Measurements from ENCODE around the gene PIK3R3.

The PIK3R3 gene

DNA sequence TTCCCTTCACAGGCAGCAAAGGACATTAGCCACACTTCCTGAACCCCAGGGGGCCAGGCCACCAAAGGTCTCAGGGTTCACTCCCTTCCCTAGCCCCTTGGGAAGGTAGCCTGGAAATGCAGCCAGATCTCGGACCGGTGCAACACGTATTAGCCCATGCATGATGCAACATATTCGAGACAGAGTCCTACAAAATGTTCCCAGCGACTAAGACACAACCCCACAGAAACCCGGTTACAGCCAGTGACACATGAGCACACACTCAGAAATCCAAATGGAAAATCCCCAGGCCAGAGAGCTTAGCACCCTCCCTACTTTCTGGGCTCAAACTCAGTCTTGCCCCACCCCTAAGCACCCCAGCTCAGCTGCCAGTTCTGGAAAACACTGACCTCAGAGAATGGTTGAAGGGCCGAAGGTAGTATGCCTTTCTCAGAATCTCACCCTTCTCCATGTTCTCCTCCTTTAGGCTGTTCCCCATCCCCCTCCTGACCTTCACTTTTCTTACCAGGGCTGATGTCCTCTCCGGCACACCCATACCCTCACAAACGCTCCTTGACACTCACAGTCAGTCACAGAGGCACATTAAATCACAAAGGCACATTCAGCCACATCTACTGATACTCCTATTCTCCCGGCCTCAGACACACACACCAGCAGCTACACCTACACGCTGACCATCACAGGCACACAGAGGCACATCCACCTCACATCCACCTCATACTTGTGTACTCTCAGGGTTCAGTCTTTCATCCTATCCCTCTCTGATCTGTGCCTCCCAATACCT is 42.2 kb upstream of the PIK3R3 start, which contains the start of gene TSPAN1:
TSS of gene TSPAN1 (plus strand) at position 640 of the 784 bp plus-strand sequence. CDS start 6,021 bp downstream, outside the sequence.
- no peak within 1 kb of the TSS for H2BK15ac ChIP-seq (ENCODE audit: low read depth, poor library complexity, severe bottlenecking)

DNA sequence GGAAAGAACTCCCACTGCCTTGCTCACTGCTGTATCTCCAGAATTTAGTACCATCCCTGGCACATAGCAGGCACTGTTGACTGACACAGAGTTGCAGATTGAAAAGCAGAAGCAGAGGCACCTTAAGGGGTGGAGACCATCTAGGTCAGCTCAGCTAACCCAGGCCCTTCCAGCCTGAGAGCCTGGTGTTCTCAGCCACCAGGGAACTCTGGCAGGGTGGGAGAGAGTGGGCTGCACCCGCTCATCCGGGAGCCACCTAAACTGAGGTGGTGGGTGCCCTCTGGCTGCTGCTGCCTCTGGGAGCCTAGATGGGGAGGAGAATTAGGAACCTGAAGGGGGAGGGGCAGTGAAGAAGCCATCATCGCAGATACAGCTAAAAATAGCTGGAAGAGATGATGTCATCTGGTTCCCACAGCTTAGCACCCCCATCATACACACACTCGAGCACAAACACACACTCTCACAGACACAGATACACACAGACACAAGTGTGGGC is 41.0 kb upstream of the PIK3R3 start:
- Histone ChIP-seq H3K36me3 (ENCODE audit: control insufficient read depth in 1 of 2, insufficient read depth in 2 of 2, low read depth in 1 of 2, low read length in 2 of 2) (no peaks in the 10 kb centered on the region), H2AK5ac (ENCODE audit: low read length, severe bottlenecking) (no peak overlapping the region), H3K27me3 (ENCODE audit: control insufficient read depth in 1 of 2, insufficient read depth in 1 of 2, low read length in 2 of 2) (peaks cover 15 to 33% of the 10 kb centered on the region in 2 experiments), H3K4ac (ENCODE audit: low read depth in 1 of 2, low read length in 2 of 2) (peak overlapping the region in 1 of 2 experiments; percentile 29), H4K91ac (ENCODE audit: low read length) (peak overlapping the region; percentile 73), H3K9ac (ENCODE audit: low read length) (peak overlapping the region; percentile 40), H3K18ac (ENCODE audit: low read depth in 1 of 2, low read length in 2 of 2) (peak overlapping the region in 1 of 2 experiments; percentile 52), H2BK120ac (ENCODE audit: low read depth, low read length) (no peak overlapping the region), H4K8ac (ENCODE audit: low read length) (peak overlapping the region; percentile 27), H2BK12ac (ENCODE audit: low read length in 2 of 2) (peak overlapping the region; percentile 12 to 18), H3K4me3 (ENCODE audit: insufficient read depth in 1 of 2, low read depth in 1 of 2, low read length in 2 of 2) (no peak overlapping the region), H2BK5ac (ENCODE audit: low read depth, low read length, poor library complexity, severe bottlenecking) (no peak overlapping the region), H2BK15ac (ENCODE audit: low read depth, poor library complexity, severe bottlenecking) (no peak overlapping the region), H3K79me1 (replicated peaks; ENCODE audit: low read length, poor library complexity, severe bottlenecking) (no peaks in the 10 kb centered on the region), H3K14ac (ENCODE audit: low read length in 2 of 2) (no peak overlapping the region), H3K4me1 (ENCODE audit: control insufficient read depth, insufficient read depth, low read depth, low read length) (peaks cover 20% of the 10 kb centered on the region), H3K23ac (ENCODE audit: low read length in 2 of 2) (no peak overlapping the region), H3K4me2 (ENCODE audit: low read length, poor library complexity, severe bottlenecking) (no peak overlapping the region), H3K9me3 (ENCODE audit: control insufficient read depth, low read length) (no peaks in the 10 kb centered on the region), H2AFZ (ENCODE audit: low read depth, low read length) (peak overlapping the region; percentile 55), H3K27ac (ENCODE audit: low read length, poor library complexity, severe bottlenecking) (no peak overlapping the region)
- peak; percentile 79 for DNase-seq
- WGBS: 95% methylated on average over 2 of the region's 4 CpGs

More for the DNA sequence above, 42.2 kb upstream of the PIK3R3 start, which contains the start of gene TSPAN1:
- no peak within 1 kb of the TSS for H2AK5ac ChIP-seq (ENCODE audit: low read length, severe bottlenecking)
- H3K9me3 ChIP-seq (ENCODE audit: control insufficient read depth, low read length): no peaks in the 10 kb centered on the region
- no peak within 1 kb of the TSS for H2BK120ac ChIP-seq (ENCODE audit: low read depth, low read length)
- H4K91ac ChIP-seq (ENCODE audit: low read length): no peak within 1 kb of the TSS
- peak; percentile 72 for DNase-seq
- peak within 1 kb of the TSS; percentile 64 for H4K8ac ChIP-seq (ENCODE audit: low read length)
- no peaks in the 10 kb centered on the region for H3K79me1 ChIP-seq (replicated peaks; ENCODE audit: low read length, poor library complexity, severe bottlenecking)
- H3K9ac ChIP-seq (ENCODE audit: low read length): peak within 1 kb of the TSS; percentile 66
- no peak within 1 kb of the TSS for H2AFZ ChIP-seq (ENCODE audit: low read depth, low read length)
- H3K23ac ChIP-seq (ENCODE audit: low read length in 2 of 2): no peak within 1 kb of the TSS
- H3K27ac ChIP-seq (ENCODE audit: low read length, poor library complexity, severe bottlenecking): no peak within 1 kb of the TSS
- no peak within 1 kb of the TSS for H3K18ac ChIP-seq (ENCODE audit: low read depth in 1 of 2, low read length in 2 of 2)
- peaks cover 3 to 20% of the 10 kb centered on the region in 2 experiments for H3K27me3 ChIP-seq (ENCODE audit: control insufficient read depth in 1 of 2, insufficient read depth in 1 of 2, low read length in 2 of 2)
- H2BK5ac ChIP-seq (ENCODE audit: low read depth, low read length, poor library complexity, severe bottlenecking): no peak within 1 kb of the TSS
- H3K4me3 ChIP-seq (ENCODE audit: insufficient read depth in 1 of 2, low read depth in 1 of 2, low read length in 2 of 2): peak within 1 kb of the TSS in 1 of 2 experiments; percentile 50
- H3K4ac ChIP-seq (ENCODE audit: low read depth in 1 of 2, low read length in 2 of 2): no peak within 1 kb of the TSS
- WGBS: 81% methylated on average over 11 of the region's 11 CpGs
- H3K4me2 ChIP-seq (ENCODE audit: low read length, poor library complexity, severe bottlenecking): no peak within 1 kb of the TSS
- H3K36me3 ChIP-seq (ENCODE audit: control insufficient read depth in 1 of 2, insufficient read depth in 2 of 2, low read depth in 1 of 2, low read length in 2 of 2): no peaks in the 10 kb centered on the region
- H3K4me1 ChIP-seq (ENCODE audit: control insufficient read depth, insufficient read depth, low read depth, low read length): peaks cover 20% of the 10 kb centered on the region
- no peak within 1 kb of the TSS for H2BK12ac ChIP-seq (ENCODE audit: low read length in 2 of 2)
- peak within 1 kb of the TSS in 1 of 2 experiments; percentile 38 for H3K14ac ChIP-seq (ENCODE audit: low read length in 2 of 2)

DNA sequence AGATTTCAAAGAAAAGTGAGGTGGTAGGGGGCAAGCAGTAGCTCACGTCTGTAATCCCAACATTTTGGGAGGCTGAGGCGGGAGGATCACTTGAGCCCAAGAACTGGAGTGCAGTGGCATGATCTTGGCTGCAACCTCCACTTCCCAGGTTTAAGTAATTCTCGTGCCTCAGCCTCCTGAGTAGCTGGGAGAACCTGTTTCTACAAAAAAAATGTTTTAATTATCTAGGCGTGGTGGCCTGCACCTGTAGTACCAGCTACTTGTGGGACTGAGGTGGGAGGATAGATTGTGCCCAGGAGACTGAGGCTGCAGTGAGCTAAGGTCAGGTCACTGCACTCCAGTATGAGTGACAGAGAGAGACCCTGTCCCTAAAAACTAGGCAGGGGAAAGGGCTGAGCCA is 39.9 kb upstream of the PIK3R3 start:
- WGBS: 96% methylated on average over 4 of the region's 4 CpGs

DNA sequence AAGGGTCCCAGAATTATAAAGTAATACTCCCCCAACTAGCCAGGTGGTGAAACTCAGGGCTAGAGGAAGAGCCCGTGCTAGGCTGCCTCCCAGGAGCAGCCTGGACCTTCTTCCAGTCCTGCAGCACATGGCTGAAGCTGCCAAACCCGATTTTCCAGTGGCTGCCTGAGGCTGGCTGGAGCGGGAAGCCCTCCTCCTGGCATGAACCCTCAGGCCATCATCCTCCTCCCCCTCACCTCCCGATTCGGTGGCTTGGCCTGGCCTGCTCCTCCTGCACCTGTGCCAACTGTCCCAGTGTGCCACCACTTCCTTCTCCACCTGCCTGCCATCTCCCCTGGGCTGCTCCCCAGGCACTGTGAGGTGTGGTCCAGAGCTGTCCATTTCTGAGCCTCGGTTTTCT is 39.4 kb upstream of the PIK3R3 start:
- Histone ChIP-seq H3K9me3 (ENCODE audit: control insufficient read depth, low read length) (no peaks in the 10 kb centered on the region), H3K14ac (ENCODE audit: low read length in 2 of 2) (peak overlapping the region in 1 of 2 experiments; percentile 11), H3K9ac (ENCODE audit: low read length) (no peak overlapping the region), H3K4ac (ENCODE audit: low read depth in 1 of 2, low read length in 2 of 2) (no peak overlapping the region), H4K91ac (ENCODE audit: low read length) (no peak overlapping the region), H3K27ac (ENCODE audit: low read length, poor library complexity, severe bottlenecking) (no peak overlapping the region), H3K36me3 (ENCODE audit: control insufficient read depth in 1 of 2, insufficient read depth in 2 of 2, low read depth in 1 of 2, low read length in 2 of 2) (no peaks in the 10 kb centered on the region), H3K4me3 (ENCODE audit: insufficient read depth in 1 of 2, low read depth in 1 of 2, low read length in 2 of 2) (peak overlapping the region in 1 of 2 experiments; percentile 32), H2BK12ac (ENCODE audit: low read length in 2 of 2) (no peak overlapping the region), H3K18ac (ENCODE audit: low read depth in 1 of 2, low read length in 2 of 2) (no peak overlapping the region), H3K27me3 (ENCODE audit: control insufficient read depth in 1 of 2, insufficient read depth in 1 of 2, low read length in 2 of 2) (peaks cover 25 to 47% of the 10 kb centered on the region in 2 experiments), H4K8ac (ENCODE audit: low read length) (no peak overlapping the region), H2BK120ac (ENCODE audit: low read depth, low read length) (no peak overlapping the region), H2BK15ac (ENCODE audit: low read depth, poor library complexity, severe bottlenecking) (no peak overlapping the region), H3K23ac (ENCODE audit: low read length in 2 of 2) (no peak overlapping the region), H2AK5ac (ENCODE audit: low read length, severe bottlenecking) (no peak overlapping the region), H3K4me1 (ENCODE audit: control insufficient read depth, insufficient read depth, low read depth, low read length) (peaks cover 25% of the 10 kb centered on the region), H3K4me2 (ENCODE audit: low read length, poor library complexity, severe bottlenecking) (no peak overlapping the region), H2AFZ (ENCODE audit: low read depth, low read length) (no peak overlapping the region), H3K79me1 (replicated peaks; ENCODE audit: low read length, poor library complexity, severe bottlenecking) (no peaks in the 10 kb centered on the region), H2BK5ac (ENCODE audit: low read depth, low read length, poor library complexity, severe bottlenecking) (no peak overlapping the region)
- 76% methylated on average over 6 of the region's 6 CpGs for WGBS
- no peak for DNase-seq

More for the DNA sequence above, 39.9 kb upstream of the PIK3R3 start:
- Histone ChIP-seq H3K27me3 (ENCODE audit: control insufficient read depth in 1 of 2, insufficient read depth in 1 of 2, low read length in 2 of 2) (peaks cover 21 to 43% of the 10 kb centered on the region in 2 experiments), H2BK5ac (ENCODE audit: low read depth, low read length, poor library complexity, severe bottlenecking) (no peak overlapping the region), H2BK15ac (ENCODE audit: low read depth, poor library complexity, severe bottlenecking) (no peak overlapping the region), H3K14ac (ENCODE audit: low read length in 2 of 2) (no peak overlapping the region), H4K8ac (ENCODE audit: low read length) (no peak overlapping the region), H2AK5ac (ENCODE audit: low read length, severe bottlenecking) (no peak overlapping the region), H2AFZ (ENCODE audit: low read depth, low read length) (no peak overlapping the region), H3K4me1 (ENCODE audit: control insufficient read depth, insufficient read depth, low read depth, low read length) (peaks cover 21% of the 10 kb centered on the region), H3K4me2 (ENCODE audit: low read length, poor library complexity, severe bottlenecking) (no peak overlapping the region), H2BK120ac (ENCODE audit: low read depth, low read length) (no peak overlapping the region), H3K9me3 (ENCODE audit: control insufficient read depth, low read length) (no peaks in the 10 kb centered on the region), H3K36me3 (ENCODE audit: control insufficient read depth in 1 of 2, insufficient read depth in 2 of 2, low read depth in 1 of 2, low read length in 2 of 2) (no peaks in the 10 kb centered on the region), H4K91ac (ENCODE audit: low read length) (no peak overlapping the region), H2BK12ac (ENCODE audit: low read length in 2 of 2) (no peak overlapping the region), H3K23ac (ENCODE audit: low read length in 2 of 2) (no peak overlapping the region), H3K27ac (ENCODE audit: low read length, poor library complexity, severe bottlenecking) (no peak overlapping the region), H3K4ac (ENCODE audit: low read depth in 1 of 2, low read length in 2 of 2) (no peak overlapping the region), H3K4me3 (ENCODE audit: insufficient read depth in 1 of 2, low read depth in 1 of 2, low read length in 2 of 2) (no peak overlapping the region), H3K79me1 (replicated peaks; ENCODE audit: low read length, poor library complexity, severe bottlenecking) (no peaks in the 10 kb centered on the region), H3K9ac (ENCODE audit: low read length) (no peak overlapping the region), H3K18ac (ENCODE audit: low read depth in 1 of 2, low read length in 2 of 2) (no peak overlapping the region)
- no peak for DNase-seq

Measured in mesenchymal stem cell (in vitro differentiated cells and primary cell).